Fibroblast of peridontal ligament (primary cell): ENCODE data around the gene PRKG1.

Experiments
- DNase-seq: peaks from one replicate; pipeline ENCODE4 v3.0.0-alpha.2; 2010; ENCODE audit errors: extremely low read depth

PRKG1 gene

GRCh38 chr10:52313256-52313932 lies 1239.1 kb downstream of the PRKG1 start:
- peak; percentile 31 for DNase-seq

GRCh38 chr10:52313933-52314821 lies 1239.9 kb downstream of the PRKG1 start, which contains the start of gene DKK1:
Gene DKK1 (plus strand): TSS chr10:52314281. CDS start chr10:52314435, 154 bp downstream.
- DNase-seq, result peak; percentile 76

- peak; percentile 39 for DNase-seq
Observed at GRCh38 chr10:52314822-52315552, 1240.7 kb downstream of the PRKG1 start.

GRCh38 chr10:52316001-52316400 lies 1241.7 kb downstream of the PRKG1 start:
- peak; percentile 33 for DNase-seq

GRCh38 chr10:52316500-52316899 lies 1242.2 kb downstream of the PRKG1 start:
- DNase-seq, result no peak

- DNase-seq, result peak; percentile 57
Observed at GRCh38 chr10:52318136-52318701, 1243.9 kb downstream of the PRKG1 start.

- peak; percentile 96 for DNase-seq
Observed at GRCh38 chr10:52318822-52319464, 1244.7 kb downstream of the PRKG1 start.

- DNase-seq, result peak; percentile 22
Observed at GRCh38 chr10:52319926-52320325, 1245.6 kb downstream of the PRKG1 start.

- no peak for DNase-seq
Observed at GRCh38 chr10:52322323-52322722, 1248.0 kb downstream of the PRKG1 start.

GRCh38 chr10:52322936-52323335 lies 1248.6 kb downstream of the PRKG1 start:
- DNase-seq, result no peak

- DNase-seq, result no peak
Observed at GRCh38 chr10:52326382-52326781, 1252.1 kb downstream of the PRKG1 start.

- DNase-seq, result no peak
Observed at GRCh38 chr10:52331638-52332364, 1257.5 kb downstream of the PRKG1 start.

GRCh38 chr10:52332815-52333214 lies 1258.5 kb downstream of the PRKG1 start:
- no peak for DNase-seq

- DNase-seq, result no peak
Observed at GRCh38 chr10:52334595-52334994, 1260.3 kb downstream of the PRKG1 start.

GRCh38 chr10:52335665-52336064 lies 1261.4 kb downstream of the PRKG1 start:
- no peak for DNase-seq

GRCh38 chr10:52337225-52337624 lies 1262.9 kb downstream of the PRKG1 start:
- no peak for DNase-seq

GRCh38 chr10:52343439-52343838 lies 1269.2 kb downstream of the PRKG1 start:
- peak; percentile 34 for DNase-seq

GRCh38 chr10:52346394-52347326 lies 1272.4 kb downstream of the PRKG1 start:
- no peak for DNase-seq

GRCh38 chr10:52347327-52347667 lies 1273.0 kb downstream of the PRKG1 start:
- no peak for DNase-seq
